HFFc6 (cell line): Measurements from ENCODE around the gene CENPP. TPM values are rescaled to one million over a fixed set of nuclear protein-coding genes. Genes with fewer than 3 reads are reported as not detected.

Source experiments
- DNase-seq: peaks from one replicate; pipeline ENCODE4 v3.0.0-alpha.2; 2018
- H3K27ac Mint-ChIP-seq: 2 replicates; pipeline ENCODE4 v1.8.0; 2020; ENCODE audit warnings: mild to moderate bottlenecking, mixed read lengths
- H3K27me3 Mint-ChIP-seq: 2 replicates; pipeline ENCODE4 v1.8.0; 2021; ENCODE audit warnings: mild to moderate bottlenecking, moderate library complexity, mixed read lengths; ENCODE audit not compliant: insufficient read depth
- H3K36me3 Mint-ChIP-seq: 2 replicates; pipeline ENCODE4 v1.8.0; 2021; ENCODE audit warnings: low read depth, mixed read lengths
- H3K4me1 Mint-ChIP-seq: 2 replicates; pipeline ENCODE4 v1.8.0; 2020; ENCODE audit warnings: low read depth, mixed read lengths
- H3K4me3 Mint-ChIP-seq: 2 replicates; pipeline ENCODE4 v1.8.0; 2020; ENCODE audit warnings: mild to moderate bottlenecking, moderate library complexity, mixed read lengths
- H3K9me3 Mint-ChIP-seq: 2 replicates; pipeline ENCODE4 v1.8.0; 2020; ENCODE audit warnings: mild to moderate bottlenecking, mixed read lengths
- total RNA-seq, 6 experiments: library from RNA; stranded (reverse); fragmentation: NEBNext Ultra II Directional; extraction: Animal tissue kit (Norgen Biotek cat#: 25700); gene quantifications; 2 replicates in 1 of 6; 3 replicates in 5 of 6; pipeline ENCODE4 v1.2.3, GENCODE V29; 2021
- TF ChIP-seq, protein P1 (sequence below): fragments of 200-600 bp; sonication (generic); IDR thresholded peaks from 2 replicates; pipeline ENCODE4 v1.5.0; 2021; ENCODE audit warnings: antibody characterized with exemption, mild to moderate bottlenecking

Gene CENPP
- total RNA-seq, 6 experiments from 2014 or later: 3.0 to 7.0 (median 6.0) TPM

- Mint-ChIP-seq H3K4me1 (peaks cover 17% of the 10 kb centered on the region), H3K27ac (no peak overlapping the region), H3K9me3 (no peaks in the 10 kb centered on the region), H3K36me3 (peaks cover 28% of the 10 kb centered on the region), H3K27me3 (peaks cover 7% of the 10 kb centered on the region), H3K4me3 (no peak overlapping the region)
- TF ChIP-seq, protein P1, sequence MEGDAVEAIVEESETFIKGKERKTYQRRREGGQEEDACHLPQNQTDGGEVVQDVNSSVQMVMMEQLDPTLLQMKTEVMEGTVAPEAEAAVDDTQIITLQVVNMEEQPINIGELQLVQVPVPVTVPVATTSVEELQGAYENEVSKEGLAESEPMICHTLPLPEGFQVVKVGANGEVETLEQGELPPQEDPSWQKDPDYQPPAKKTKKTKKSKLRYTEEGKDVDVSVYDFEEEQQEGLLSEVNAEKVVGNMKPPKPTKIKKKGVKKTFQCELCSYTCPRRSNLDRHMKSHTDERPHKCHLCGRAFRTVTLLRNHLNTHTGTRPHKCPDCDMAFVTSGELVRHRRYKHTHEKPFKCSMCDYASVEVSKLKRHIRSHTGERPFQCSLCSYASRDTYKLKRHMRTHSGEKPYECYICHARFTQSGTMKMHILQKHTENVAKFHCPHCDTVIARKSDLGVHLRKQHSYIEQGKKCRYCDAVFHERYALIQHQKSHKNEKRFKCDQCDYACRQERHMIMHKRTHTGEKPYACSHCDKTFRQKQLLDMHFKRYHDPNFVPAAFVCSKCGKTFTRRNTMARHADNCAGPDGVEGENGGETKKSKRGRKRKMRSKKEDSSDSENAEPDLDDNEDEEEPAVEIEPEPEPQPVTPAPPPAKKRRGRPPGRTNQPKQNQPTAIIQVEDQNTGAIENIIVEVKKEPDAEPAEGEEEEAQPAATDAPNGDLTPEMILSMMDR: no peak
- no peak for DNase-seq
These were observed 287.1 kb downstream of the CENPP start for GRCh38 chr9:92612816-92613215.

GRCh38 chr9:92613268-92614122, 287.7 kb downstream of the CENPP start:
- Mint-ChIP-seq H3K27me3 (peaks cover 7% of the 10 kb centered on the region), H3K4me3 (no peak overlapping the region), H3K9me3 (no peaks in the 10 kb centered on the region), H3K36me3 (peaks cover 28% of the 10 kb centered on the region), H3K4me1 (peaks cover 10% of the 10 kb centered on the region), H3K27ac (no peak overlapping the region)
- TF ChIP-seq, protein P1: no peak
- no peak for DNase-seq

DNA sequence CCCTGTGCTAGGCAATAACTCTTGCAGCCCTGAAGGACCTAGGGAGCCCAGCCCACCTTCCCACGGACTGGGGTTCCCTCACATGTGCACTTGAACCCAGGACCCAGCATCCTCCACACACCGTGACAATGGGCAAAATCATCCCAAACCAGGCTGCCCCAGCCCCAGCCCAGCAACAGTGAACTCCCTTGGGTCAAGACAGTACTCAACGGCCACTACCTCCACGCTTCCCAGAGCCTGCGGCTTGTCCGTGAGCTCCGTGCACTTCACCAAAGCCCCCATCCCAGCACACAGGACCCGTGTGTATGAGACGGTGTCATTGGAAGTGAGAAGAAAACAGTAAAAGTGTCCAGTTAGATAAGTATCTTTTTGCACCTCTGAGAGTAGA, 288.4 kb downstream of the CENPP start:
- peaks cover 4% of the 10 kb centered on the region; the same call in 1 of the 2 replicates for H3K4me1 Mint-ChIP-seq
- peaks cover 7% of the 10 kb centered on the region for H3K27me3 Mint-ChIP-seq
- H3K27ac Mint-ChIP-seq: no peak overlapping the region
- H3K36me3 Mint-ChIP-seq: peaks cover 28% of the 10 kb centered on the region
- H3K4me3 Mint-ChIP-seq: no peak overlapping the region
- DNase-seq: no peak
- no peaks in the 10 kb centered on the region for H3K9me3 Mint-ChIP-seq
- TF ChIP-seq, protein P1: no peak

GRCh38 chr9:92614763-92615461, 289.2 kb downstream of the CENPP start:
- Mint-ChIP-seq H3K27ac (no peak overlapping the region; the same call in 1 of the 2 replicates), H3K36me3 (peaks cover 28% of the 10 kb centered on the region), H3K4me1 (no peaks in the 10 kb centered on the region), H3K4me3 (no peak overlapping the region), H3K9me3 (no peaks in the 10 kb centered on the region), H3K27me3 (peaks cover 7% of the 10 kb centered on the region)
- TF ChIP-seq, protein P1: no peak
- no peak for DNase-seq

DNA sequence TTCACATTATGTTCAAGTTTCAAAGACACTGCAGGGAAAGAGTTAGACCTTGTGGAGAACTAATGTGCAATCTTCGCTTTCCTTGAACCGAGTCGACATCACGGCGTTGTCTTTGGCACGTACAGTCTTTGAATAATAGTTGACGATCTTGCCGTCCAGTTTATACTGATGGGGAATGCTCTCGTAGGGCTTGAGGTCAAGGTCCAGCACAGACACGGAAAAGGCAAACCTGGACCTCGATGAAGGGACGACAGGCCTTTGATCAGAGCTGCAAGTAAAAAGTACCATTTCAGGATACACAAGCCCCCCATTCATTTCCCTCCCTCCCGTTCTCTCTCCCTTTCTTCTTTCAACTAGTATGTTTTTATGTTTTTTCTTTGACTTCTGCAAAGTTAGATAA, 290.0 kb downstream of the CENPP start:
- no peak for DNase-seq
- Mint-ChIP-seq H3K27me3 (peaks cover 7% of the 10 kb centered on the region), H3K4me1 (no peaks in the 10 kb centered on the region), H3K4me3 (no peak overlapping the region), H3K36me3 (peaks cover 28% of the 10 kb centered on the region), H3K27ac (no peak overlapping the region), H3K9me3 (no peaks in the 10 kb centered on the region)
- TF ChIP-seq, protein P1: no peak
